Activated CD8-positive, alpha-beta memory T cell treated with anti-CD3 and anti-CD28 coated beads, Interleukin-2, amount 50 U/mL, for 24 hours (primary cell): ENCODE measurements around the gene HPSE2.
"Not testable (repeated sequence)": the region's sequence is repeated elsewhere in the genome, so short reads cannot be mapped to it uniquely, and the experiment has no call there.

Experiments used
- DNase-seq: peaks from one replicate; pipeline ENCODE4 v3.0.0-alpha.2; 2020; ENCODE audit errors: extremely low read depth

The HPSE2 gene

DNA sequence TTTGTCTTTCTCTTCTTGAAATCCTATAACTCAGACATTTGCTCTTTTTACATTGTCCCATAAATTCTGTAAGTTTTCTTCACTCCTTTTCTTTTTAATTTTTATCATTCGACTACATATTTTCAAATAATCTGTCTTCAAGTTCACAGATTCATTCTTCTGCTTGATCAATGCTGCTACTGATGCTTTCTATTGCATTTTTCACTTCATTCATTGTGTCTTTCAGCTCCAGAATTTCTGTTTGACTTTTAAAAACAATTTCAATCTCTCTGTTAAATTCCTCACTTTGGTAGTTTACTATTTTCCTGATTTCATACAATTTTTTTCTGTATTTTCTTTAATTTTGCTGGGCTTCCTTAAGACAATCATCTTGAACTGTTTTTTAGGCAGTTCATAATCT is 230.4 kb downstream of the HPSE2 start:
- no peak for DNase-seq

DNA sequence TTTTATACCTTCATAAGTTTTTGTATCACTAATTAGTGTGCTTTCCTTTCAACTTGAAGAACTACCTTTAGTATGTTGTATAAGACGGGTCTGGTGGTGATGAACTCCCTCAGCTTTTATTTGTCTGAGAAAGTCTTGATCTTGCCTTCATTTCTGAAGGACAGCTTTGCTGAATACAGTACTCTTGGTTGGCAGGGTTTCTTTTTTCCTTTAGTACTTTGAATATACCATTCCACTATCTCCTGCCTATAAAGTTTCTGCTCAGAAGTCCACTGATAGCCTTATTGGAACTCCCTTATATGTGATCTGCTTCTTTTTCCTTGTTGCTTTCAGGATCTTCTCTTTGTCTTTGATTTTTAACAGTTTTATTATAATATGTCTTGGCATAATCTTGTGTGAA is 230.9 kb downstream of the HPSE2 start:
- DNase-seq: no peak

DNA sequence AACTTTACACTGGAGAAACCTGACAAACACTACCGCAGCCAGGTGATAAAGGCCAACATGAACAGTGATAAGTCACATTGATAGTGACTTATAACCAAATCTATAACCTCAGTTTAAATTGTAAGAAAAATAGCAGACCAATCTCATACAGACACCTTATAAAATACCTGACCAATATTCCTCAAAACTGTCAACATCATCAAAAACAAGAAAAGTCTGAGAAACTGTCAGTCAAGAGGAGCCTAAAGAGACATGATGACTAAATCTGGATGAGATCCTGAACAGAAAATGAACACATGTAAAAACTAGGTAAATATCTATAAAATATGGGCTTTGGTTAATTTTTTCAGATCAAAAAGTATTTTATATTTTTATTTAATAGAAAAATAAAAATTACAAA is 233.3 kb downstream of the HPSE2 start:
- DNase-seq: no peak

DNA sequence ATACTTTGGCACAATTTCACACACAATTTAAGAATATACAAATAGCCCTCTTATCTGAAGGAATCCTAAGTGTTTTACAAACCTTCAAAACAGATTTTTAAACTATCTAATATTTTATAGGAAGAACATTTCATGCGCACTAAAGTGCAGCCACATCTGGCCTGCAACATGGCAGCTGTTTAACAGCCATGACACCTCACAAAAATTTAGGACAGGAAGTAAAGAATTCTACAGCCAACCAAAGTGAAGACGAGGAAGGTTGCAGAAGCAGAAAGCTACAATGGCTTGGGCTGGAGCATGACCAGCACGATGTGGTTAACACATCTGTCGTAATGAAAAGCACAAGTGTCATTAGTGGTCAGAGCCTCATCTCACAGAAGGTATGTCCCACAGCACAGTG is 238.1 kb downstream of the HPSE2 start:
- no peak for DNase-seq

DNA sequence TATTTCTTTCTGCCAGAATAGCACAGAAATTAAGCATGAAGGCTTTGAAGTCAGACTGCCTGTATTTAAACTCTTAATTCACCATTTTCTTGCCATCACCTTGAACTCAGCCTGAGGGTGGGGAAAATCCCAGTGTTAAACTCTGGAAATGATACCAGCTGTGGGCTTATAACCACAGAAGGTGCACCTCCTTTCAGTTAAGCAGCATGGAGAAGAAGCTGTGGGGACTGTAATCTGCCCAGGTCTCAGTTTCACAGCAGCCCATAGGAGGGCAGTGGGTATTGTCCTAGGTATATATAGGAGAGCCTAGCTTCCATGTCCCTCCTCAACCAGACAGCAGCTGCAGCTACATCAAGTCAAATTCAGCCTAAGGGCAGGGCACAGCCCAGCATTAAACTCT is 241.6 kb downstream of the HPSE2 start:
- DNase-seq: no peak

DNA sequence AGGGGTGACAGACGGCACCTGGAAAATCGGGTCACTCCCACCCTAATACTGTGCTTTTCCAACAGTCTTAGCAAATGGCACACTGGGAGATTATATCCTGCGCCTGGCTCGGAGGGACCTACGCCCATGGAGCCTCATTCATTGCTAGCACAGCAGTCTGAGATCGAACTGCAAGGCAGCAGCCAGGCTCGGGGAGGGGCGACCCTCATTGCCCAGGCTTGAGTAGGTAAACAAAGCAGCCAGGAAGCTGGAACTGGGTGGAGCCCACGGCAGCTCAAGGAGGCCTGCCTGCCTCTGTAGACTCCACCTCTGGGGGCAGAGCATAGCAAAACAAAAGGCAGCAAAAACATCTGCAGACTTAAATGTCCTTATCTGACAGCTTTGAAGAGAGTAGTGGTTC is 251.9 kb downstream of the HPSE2 start:
- not testable (repeated sequence) for DNase-seq

DNA sequence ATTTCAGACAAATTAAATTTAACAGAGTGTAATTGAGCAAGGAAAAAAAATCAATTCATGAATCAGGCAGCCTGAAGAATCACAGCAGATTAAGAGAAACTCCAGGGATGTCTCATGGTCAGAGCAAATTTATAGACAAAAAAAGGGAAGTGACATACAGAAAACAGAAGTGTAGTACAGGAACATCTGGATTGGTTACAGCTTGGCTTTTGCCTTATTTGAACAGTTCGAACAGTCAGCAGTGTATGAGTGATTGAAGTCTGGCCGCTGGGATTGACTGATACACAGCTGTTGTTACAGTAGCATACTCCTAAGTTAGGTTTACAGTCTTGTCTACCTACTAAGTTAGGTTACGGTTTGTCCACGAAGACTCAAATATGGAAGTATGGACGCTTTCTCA is 255.3 kb downstream of the HPSE2 start:
- DNase-seq: no peak

DNA sequence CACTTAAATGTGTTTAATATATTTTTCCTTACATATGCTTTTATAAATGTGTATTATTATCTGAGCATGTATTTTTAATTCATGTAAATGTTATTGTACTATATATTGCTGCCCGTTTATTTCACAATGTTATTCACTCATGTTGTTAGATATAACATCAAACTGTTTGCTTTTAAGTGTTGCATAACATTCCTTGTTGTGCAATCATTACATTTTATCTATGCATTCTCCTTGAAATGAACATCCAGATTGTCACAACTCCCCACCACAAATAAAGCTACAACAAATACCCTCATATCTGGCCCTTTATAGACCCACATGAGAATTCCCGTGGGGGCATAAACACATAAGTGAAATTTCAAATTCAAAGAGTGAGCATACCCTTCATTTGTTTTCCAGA is 264.2 kb downstream of the HPSE2 start:
- DNase-seq: no peak

DNA sequence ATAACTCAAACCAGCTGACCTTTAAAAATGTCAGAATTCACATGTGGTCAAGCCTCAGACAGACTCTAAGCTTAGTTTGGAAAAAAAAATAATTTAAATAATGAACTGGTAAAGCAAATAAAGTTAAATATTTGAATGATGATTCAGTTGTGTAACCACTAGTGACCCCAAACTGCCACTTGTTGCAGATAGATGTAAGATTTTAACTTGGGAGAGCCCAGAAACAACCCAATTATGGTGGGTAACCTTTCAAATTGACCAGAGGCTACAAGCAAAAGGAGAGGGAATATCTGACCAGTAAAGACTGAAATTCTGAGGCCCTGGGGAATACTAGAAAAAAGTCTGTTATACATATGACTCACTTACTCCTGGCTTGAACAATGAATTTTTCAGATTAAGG is 268.1 kb downstream of the HPSE2 start:
- DNase-seq: no peak

GRCh38 chr10:98963608-98964007 is 272.0 kb downstream of the HPSE2 start:
- DNase-seq: no peak

- no peak for DNase-seq
Observed at GRCh38 chr10:98959379-98959778, 276.3 kb downstream of the HPSE2 start.

DNA sequence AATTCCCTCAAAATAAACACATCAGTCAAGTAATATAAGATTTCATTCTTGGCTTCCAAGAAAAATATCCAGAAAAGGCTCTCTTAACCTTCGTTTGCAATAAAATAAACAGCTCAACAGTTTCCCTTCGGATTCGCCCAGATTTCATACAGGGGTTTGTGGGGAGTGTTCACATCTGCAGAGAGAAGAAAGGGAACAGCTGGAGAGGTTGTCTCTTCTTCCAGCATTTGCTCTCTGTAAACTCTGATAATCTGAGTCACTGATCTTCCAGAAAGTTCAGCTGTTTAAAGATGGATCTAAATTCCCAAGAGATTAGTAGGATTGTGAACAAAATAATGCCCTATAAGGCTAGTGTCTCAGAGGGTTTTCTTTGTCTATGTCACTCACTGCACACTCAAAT is 277.9 kb downstream of the HPSE2 start:
- DNase-seq: no peak

DNA sequence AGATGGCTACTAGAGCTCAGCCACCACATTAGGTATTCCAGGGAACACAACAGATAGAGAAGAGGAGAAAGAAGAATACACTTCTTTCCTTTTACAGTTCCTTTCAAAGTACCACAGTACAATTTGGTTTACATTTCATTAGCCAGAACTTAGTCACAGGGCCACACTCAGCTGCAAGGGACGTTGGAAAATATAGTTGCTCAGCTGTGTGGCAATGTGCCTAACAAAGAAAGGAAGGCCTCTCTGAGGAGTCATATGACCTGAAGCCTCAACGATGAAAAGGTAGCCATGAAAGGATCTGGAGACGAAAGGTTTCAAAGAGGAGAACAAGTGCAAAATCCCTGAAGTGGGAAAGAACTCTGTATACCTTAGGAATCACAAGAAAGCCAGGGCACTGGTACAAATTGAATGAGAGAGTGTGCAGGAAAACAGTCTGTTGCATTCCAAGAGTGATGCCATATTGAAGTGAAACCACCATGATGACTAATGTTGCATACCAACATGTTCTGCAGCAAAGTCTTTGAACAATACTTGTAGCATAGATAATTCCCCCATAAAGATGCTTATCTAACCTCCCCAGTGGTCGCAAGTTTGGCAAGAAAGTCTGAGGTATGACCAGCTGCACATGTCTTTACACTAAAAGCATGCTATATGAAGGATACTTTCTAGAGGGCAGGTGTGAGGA is 278.9 kb downstream of the HPSE2 start:
- DNase-seq: no peak

GRCh38 chr10:98953251-98953650 is 282.4 kb downstream of the HPSE2 start:
- DNase-seq: no peak

DNA sequence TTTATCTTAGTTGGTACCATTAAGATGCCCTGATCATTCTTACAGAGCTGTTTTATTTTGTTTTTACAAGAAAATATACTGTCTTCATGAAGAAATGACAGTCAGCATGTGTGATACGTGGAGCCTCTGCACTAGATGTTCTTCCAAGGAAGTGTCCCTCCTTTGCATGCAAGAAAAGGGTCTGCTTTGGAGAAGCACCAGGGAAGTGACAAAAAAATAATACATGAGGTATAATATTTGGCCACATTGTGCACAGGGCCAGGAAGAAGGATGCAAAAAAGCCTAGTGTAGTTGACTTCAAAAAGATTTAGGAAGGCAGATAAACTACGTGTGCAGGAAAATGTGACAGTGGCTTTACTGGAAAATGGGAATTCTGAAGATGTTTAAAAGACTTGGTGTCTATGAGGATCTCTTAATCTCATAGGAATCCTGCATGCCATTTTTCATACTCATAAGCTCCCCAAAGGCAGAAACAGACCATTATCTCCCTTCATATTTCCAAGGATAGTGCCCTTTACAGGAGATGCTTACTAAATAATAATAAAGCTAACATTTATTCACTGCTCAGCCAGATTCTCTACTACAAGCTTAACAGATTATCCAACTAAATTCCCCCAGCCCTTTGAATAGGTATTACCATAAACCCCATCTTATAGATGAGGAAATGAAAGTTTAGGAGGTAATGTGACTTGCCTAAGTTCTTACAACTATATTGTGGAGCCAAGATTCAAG is 284.2 kb downstream of the HPSE2 start:
- no peak for DNase-seq

- DNase-seq: no peak
Observed at GRCh38 chr10:98950106-98950505, 285.5 kb downstream of the HPSE2 start.

DNA sequence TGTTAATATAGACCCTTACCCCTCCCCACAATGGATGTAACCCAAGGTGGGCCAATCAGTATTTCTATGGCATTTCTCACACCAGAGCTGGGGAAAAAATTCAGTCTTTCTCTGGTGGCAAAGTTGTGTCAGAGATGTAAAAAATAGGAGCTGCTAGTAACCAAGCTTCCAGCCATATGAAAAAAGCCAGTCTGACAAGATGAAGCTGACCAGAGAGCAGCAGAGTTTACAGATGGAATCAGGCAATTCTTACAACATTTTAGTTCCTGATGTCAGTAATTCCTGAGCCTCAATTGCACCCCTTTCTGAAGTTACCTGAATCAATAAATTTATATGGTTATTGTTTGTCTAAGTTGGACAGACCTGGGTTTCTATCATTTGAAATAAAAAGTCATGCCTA is 286.3 kb downstream of the HPSE2 start:
- DNase-seq: no peak

GRCh38 chr10:98943681-98944080 is 292.0 kb downstream of the HPSE2 start:
- DNase-seq: no peak

- no peak for DNase-seq
Observed at GRCh38 chr10:98929709-98930108, 305.9 kb downstream of the HPSE2 start.

GRCh38 chr10:98925651-98926050 is 310.0 kb downstream of the HPSE2 start:
- no peak for DNase-seq

DNA sequence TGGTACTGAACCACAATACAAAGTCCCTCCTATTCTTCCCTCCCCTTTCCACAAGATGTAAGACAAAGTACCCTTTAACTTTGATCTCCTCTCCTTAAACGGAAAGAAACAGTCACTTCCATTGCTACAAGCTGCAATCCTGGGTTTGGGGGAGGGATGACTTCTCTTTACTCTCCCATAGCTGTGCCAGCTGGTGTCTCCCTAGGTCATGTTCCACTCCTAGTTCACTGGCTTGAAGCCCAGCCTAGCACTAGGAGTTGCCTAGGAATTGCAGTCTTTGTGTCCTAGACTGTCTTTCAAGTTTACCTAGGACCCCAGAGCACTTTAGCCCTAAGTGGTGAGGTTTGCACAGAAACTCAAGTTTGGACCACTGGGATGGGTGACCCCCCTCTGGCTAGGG is 311.1 kb downstream of the HPSE2 start:
- no peak for DNase-seq

DNA sequence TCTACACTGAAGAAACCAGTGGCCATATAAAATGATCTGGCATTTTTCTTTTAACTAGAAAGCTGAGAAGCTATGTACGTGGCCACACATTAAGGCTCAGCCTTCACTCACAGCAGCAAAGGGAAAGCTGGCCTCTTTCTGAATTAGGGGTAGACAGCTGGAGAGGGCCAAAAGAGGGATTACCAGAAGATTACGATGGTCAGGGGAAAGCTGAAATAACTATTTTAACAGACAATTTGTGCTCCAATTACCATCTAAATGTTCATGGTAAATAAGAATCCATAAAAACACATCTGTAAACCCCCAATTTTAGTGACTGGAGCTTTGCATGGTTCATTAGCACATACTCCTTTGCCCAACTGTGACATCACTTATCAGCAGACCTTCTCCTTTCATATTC is 314.3 kb downstream of the HPSE2 start:
- DNase-seq: no peak

- no peak for DNase-seq
Observed at GRCh38 chr10:98920807-98921206, 314.8 kb downstream of the HPSE2 start.

GRCh38 chr10:98920360-98920759 is 315.3 kb downstream of the HPSE2 start:
- no peak for DNase-seq
